ENCODE results near the gene ZGRF1. TPM values are rescaled to one million over a fixed set of nuclear protein-coding genes. Genes with fewer than 3 reads are reported as not detected.
"Not testable (repeated sequence)": the region's sequence is repeated elsewhere in the genome, so short reads cannot be mapped to it uniquely, and the experiment has no call there.

Gene ZGRF1
- total RNA-seq, 4 donors from 2014 or later = 4.0 to 9.0 (median 4.6) TPM

DNA sequence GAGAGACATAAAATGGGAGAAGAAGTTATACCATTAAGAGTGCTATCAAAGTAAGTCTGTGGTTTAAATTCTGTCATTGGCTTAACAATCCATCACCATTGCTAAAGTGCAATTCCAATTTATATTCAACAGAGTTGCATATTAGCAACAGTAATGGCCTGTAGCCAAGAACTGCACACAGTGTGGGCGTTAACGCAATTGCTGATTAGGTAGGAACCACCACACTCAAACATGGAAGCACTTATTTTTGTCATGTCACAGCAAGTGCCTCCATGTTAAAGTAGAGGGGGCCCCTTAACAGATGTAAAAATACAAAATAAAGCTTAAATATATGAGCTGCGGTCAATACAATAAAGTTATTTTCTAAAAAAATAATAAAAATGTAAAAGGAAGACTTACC is 11.1 kb upstream of the ZGRF1 start:
- WGBS, 2 donors = 52 to 79% methylated on average over 3 of the region's 3 CpGs
- H3K4me1 ChIP-seq = no peaks in the 10 kb centered on the region
- no peaks in the 10 kb centered on the region for H3K9me3 ChIP-seq
- H3K27me3 ChIP-seq = no peaks in the 10 kb centered on the region
- H3K36me3 ChIP-seq = peaks cover 14 to 99% (median 20%) of the 10 kb centered on the region in 3 donors
- H3K27ac ChIP-seq = no peak overlapping the region
- no peak for DNase-seq
- H3K4me3 ChIP-seq = no peak overlapping the region
- TF ChIP-seq POLR2A (IDR thresholded peaks at IDR 0.05) (no peak), CTCF (IDR thresholded peaks at IDR 0.05) (no peak)
- intact Hi-C loops (cut with DNase I) = no loop called here

GRCh38 chr4:112646632-112647537 is 10.2 kb upstream of the ZGRF1 start:
- 64 to 75% methylated on average over 6 of the region's 6 CpGs for WGBS, 2 donors
- Histone ChIP-seq H3K36me3 (peaks cover 14 to 99% (median 20%) of the 10 kb centered on the region in 3 donors), H3K4me1 (peaks cover 0 to 2% (median 0%) of the 10 kb centered on the region in 3 donors), H3K27ac (no peak overlapping the region), H3K27me3 (no peaks in the 10 kb centered on the region), H3K4me3 (no peak overlapping the region), H3K9me3 (no peaks in the 10 kb centered on the region)
- TF ChIP-seq CTCF (IDR thresholded peaks at IDR 0.05) = no peak
- no peak for TF ChIP-seq POLR2A (IDR thresholded peaks at IDR 0.05)
- DNase-seq = no peak
- intact Hi-C loops (cut with DNase I) = no loop called here

GRCh38 chr4:112645541-112646329 is 9.0 kb upstream of the ZGRF1 start:
- intact Hi-C loops (cut with DNase I) = no loop called here
- no peak for DNase-seq
- Histone ChIP-seq H3K27ac (no peak overlapping the region), H3K4me3 (no peak overlapping the region), H3K4me1 (peaks cover 0 to 3% (median 0%) of the 10 kb centered on the region in 3 donors), H3K36me3 (peaks cover 14 to 96% (median 20%) of the 10 kb centered on the region in 3 donors), H3K27me3 (no peaks in the 10 kb centered on the region), H3K9me3 (no peaks in the 10 kb centered on the region)
- WGBS, 2 donors = 73 to 74% methylated on average over 8 of the region's 8 CpGs
- TF ChIP-seq CTCF (IDR thresholded peaks at IDR 0.05) = no peak
- TF ChIP-seq POLR2A (IDR thresholded peaks at IDR 0.05) = no peak

DNA sequence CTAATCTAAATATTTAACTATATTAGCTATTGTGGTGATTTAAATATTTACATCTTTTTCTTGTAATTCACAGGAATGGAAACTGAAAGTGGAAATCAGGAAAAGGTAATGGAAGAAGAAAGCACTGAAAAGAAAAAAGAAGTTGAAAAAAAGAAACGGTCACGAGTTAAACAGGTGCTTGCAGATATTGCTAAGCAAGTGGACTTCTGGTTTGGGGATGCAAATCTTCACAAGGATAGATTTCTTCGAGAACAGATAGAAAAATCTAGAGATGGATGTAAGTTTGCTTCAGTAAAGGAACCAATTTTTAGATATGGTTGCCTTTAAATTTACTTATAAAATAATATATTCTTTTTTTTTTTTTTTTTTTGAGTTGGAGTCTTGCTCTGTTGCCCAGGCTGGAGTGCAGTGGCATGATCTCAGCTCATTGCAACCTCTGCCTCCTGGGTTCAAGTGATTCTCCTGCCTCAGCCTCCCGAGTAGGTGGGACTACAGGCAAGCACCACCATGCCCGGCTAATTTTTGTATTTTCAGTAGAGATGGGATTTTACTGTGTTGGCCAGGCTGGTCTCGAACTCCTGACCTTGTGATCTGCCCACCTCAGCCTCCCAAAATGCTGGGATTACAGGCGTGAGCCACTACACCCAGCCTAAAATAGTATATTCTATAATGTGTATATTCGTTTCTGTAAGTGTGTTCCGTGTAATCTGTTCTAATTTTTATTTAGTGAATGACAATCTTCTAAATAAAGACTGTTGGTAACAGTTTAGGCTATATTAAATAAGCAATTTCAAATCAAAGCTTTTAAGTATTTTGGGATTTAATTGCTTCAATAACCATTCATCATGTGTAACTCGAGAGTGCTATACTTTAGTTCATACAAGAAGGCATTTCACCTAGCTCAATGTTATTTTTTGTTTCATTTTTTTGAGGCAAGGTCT is 8.2 kb upstream of the ZGRF1 start:
- H3K36me3 ChIP-seq = peaks cover 14 to 88% (median 20%) of the 10 kb centered on the region in 3 donors
- DNase-seq; H3K27ac ChIP-seq; H3K4me3 ChIP-seq; H3K4me1 ChIP-seq; H3K9me3 ChIP-seq; intact Hi-C loops (cut with DNase I); H3K27me3 ChIP-seq: not testable (repeated sequence)
- WGBS, 2 donors = 83 to 87% methylated on average over 8 to 10 of the region's 10 CpGs

DNA sequence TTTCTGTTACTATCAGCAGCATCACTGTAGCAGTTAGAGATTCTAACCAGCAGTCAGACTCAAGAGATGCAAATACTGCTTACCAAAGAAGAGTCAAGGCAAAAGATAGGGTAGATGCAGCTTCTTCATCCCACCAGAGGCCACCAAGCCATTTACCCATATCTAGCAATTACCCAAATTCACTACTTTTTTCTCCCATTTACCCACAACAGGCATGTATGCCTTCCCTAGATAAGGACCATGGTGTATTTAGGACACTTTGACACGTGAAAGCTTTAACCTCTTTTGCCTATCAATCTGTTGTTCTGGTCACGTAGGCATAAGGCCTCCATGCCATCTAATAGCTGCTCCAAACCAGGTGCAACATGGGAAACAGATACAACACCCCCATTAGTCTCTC is 5.8 kb upstream of the ZGRF1 start:
- 89 to 97% methylated on average over 2 of the region's 2 CpGs for WGBS, 2 donors
- Histone ChIP-seq H3K27me3 (no peaks in the 10 kb centered on the region), H3K9me3 (no peaks in the 10 kb centered on the region), H3K4me1 (peaks cover 8 to 14% (median 9%) of the 10 kb centered on the region in 3 donors), H3K36me3 (peaks cover 13 to 65% (median 14%) of the 10 kb centered on the region in 3 donors), H3K27ac (no peak overlapping the region), H3K4me3 (no peak overlapping the region)
- no peak for TF ChIP-seq CTCF (IDR thresholded peaks at IDR 0.05)
- TF ChIP-seq POLR2A (IDR thresholded peaks at IDR 0.05) = no peak
- DNase-seq = no peak
- intact Hi-C loops (cut with DNase I) = no loop called here

Measured in esophagus squamous epithelium (tissue), 5 donors.